WTC11 (cell line): ENCODE measurements around the gene FBXL12. TPM values are rescaled to one million over a fixed set of nuclear protein-coding genes. Genes with fewer than 3 reads are reported as not detected.

Experiments used
- ATAC-seq: fragments of 200-7000 bp; cut with Tn5 transposase; 2 replicates; pipeline ENCODE4 v1.10.0; 2021; ENCODE audit warnings: mild to moderate bottlenecking, moderate library complexity
- CTCF ChIA-PET: fragments of 300-600 bp; sonication (Branson Sonifier 250); formaldehyde crosslinking; loops from one replicate; lab custom pipeline; 2021; ENCODE audit warnings: antibody characterized with exemption; lab: Charles Lee
- POLR2A ChIA-PET: fragments of 350-600 bp; sonication (Branson Sonifier 250); formaldehyde crosslinking; loops from one replicate; lab custom pipeline; 2021; ENCODE audit warnings: antibody characterized with exemption; lab: Charles Lee
- DNase-seq: peaks from one replicate; pipeline ENCODE4 v3.0.0; 2021; ENCODE audit warnings: low spot score
- H3K27ac Mint-ChIP-seq: 2 replicates; pipeline ENCODE4 v1.8.0; 2021; ENCODE audit warnings: mixed read lengths
- H3K27me3 Mint-ChIP-seq: 2 replicates; pipeline ENCODE4 v1.8.0; 2021; ENCODE audit warnings: low read depth, mild to moderate bottlenecking, moderate library complexity, mixed read lengths
- H3K36me3 Mint-ChIP-seq: 2 replicates; pipeline ENCODE4 v1.8.0; 2021; ENCODE audit warnings: mixed read lengths
- H3K4me1 Mint-ChIP-seq: 2 replicates; pipeline ENCODE4 v1.8.0; 2022; ENCODE audit warnings: mixed read lengths
- H3K4me3 Mint-ChIP-seq: 2 replicates; pipeline ENCODE4 v1.8.0; 2021; ENCODE audit warnings: mild to moderate bottlenecking, moderate library complexity, mixed read lengths
- H3K9me3 Mint-ChIP-seq: 2 replicates; pipeline ENCODE4 v1.8.0; 2021; ENCODE audit warnings: mixed read lengths
- ARID4B ChIP-seq: sonication (generic); formaldehyde crosslinking; IDR thresholded peaks from 2 replicates; pipeline ENCODE4 v1.8.0; 2023; ENCODE audit warnings: missing genetic modification reagents, mild to moderate bottlenecking, borderline replicate concordance
- CREB1 ChIP-seq: sonication (generic); formaldehyde crosslinking; IDR thresholded peaks from 2 replicates; pipeline ENCODE4 v1.8.0; 2023; ENCODE audit warnings: mild to moderate bottlenecking, missing genetic modification reagents
- E2F5 ChIP-seq: sonication (generic); formaldehyde crosslinking; IDR thresholded peaks from 2 replicates; pipeline ENCODE4 v1.8.1; 2022; ENCODE audit warnings: mild to moderate bottlenecking, moderate library complexity, missing genetic modification reagents
- ELF4 ChIP-seq: sonication (generic); formaldehyde crosslinking; IDR thresholded peaks from 2 replicates; pipeline ENCODE4 v1.8.1; 2022; ENCODE audit warnings: low read depth, mild to moderate bottlenecking, moderate library complexity, missing genetic modification reagents
- ETV6 ChIP-seq: sonication (generic); formaldehyde crosslinking; IDR thresholded peaks from 2 replicates; pipeline ENCODE4 v1.8.1; 2022; ENCODE audit warnings: mild to moderate bottlenecking, missing genetic modification reagents
- GRHL2 ChIP-seq: fragments of 250-450 bp; sonication (Bioruptor Pico); IDR thresholded peaks from 2 replicates; pipeline ENCODE4 v1.8.0; 2022; ENCODE audit warnings: mild to moderate bottlenecking, moderate library complexity; ENCODE audit not compliant: insufficient replicate concordance, severe bottlenecking
- JUN ChIP-seq: sonication (generic); formaldehyde crosslinking; IDR thresholded peaks from 2 replicates; pipeline ENCODE4 v1.8.0; 2023; ENCODE audit warnings: mild to moderate bottlenecking, missing genetic modification reagents
- TEAD4 ChIP-seq: sonication (generic); formaldehyde crosslinking; IDR thresholded peaks from 2 replicates; pipeline ENCODE4 v1.8.0; 2022; ENCODE audit warnings: mild to moderate bottlenecking, missing genetic modification reagents
- ZBTB21 ChIP-seq: sonication (generic); formaldehyde crosslinking; IDR thresholded peaks from 2 replicates; pipeline ENCODE4 v1.8.1; 2023; ENCODE audit warnings: mild to moderate bottlenecking, missing genetic modification reagents, borderline replicate concordance
- ZNF138 ChIP-seq: sonication (generic); formaldehyde crosslinking; conservative IDR thresholded peaks from 2 replicates; pipeline ENCODE4 v1.8.1; 2022; ENCODE audit warnings: mild to moderate bottlenecking, moderate library complexity, missing genetic modification reagents
- ZNF232 ChIP-seq: sonication (generic); formaldehyde crosslinking; IDR thresholded peaks from 2 replicates; pipeline ENCODE4 v1.8.0; 2022; ENCODE audit warnings: mild to moderate bottlenecking, missing genetic modification reagents
- total RNA-seq: library from RNA; stranded (reverse); gene quantifications from 3 replicates; pipeline ENCODE4 v1.2.3, GENCODE V29; 2021
- TF ChIP-seq, protein P1 (sequence below): sonication (generic); formaldehyde crosslinking; IDR thresholded peaks from 2 replicates; pipeline ENCODE4 v1.8.1; 2023; ENCODE audit warnings: mild to moderate bottlenecking, missing genetic modification reagents, borderline replicate concordance
- TF ChIP-seq, protein P2 (sequence below): sonication (generic); formaldehyde crosslinking; IDR thresholded peaks from 2 replicates; pipeline ENCODE4 v1.8.0; 2023; ENCODE audit warnings: missing genetic modification reagents
- TF ChIP-seq, protein P3 (sequence below): sonication (generic); formaldehyde crosslinking; IDR thresholded peaks from 2 replicates; pipeline ENCODE4 v1.8.0; 2023; ENCODE audit warnings: mild to moderate bottlenecking, missing genetic modification reagents
- TF ChIP-seq, protein P4 (sequence below): sonication (generic); formaldehyde crosslinking; IDR thresholded peaks from 2 replicates; pipeline ENCODE4 v1.8.0; 2022; ENCODE audit warnings: mild to moderate bottlenecking, missing genetic modification reagents
- TF ChIP-seq, protein P5 (sequence below): sonication (generic); formaldehyde crosslinking; IDR thresholded peaks from 2 replicates; pipeline ENCODE4 v1.8.1; 2023; ENCODE audit warnings: mild to moderate bottlenecking, moderate library complexity, missing genetic modification reagents

The FBXL12 gene
- total RNA-seq, 1 experiment from 2014 or later, result 37.6 TPM

- peak; percentile 98 for ATAC-seq
- Mint-ChIP-seq H3K4me1 (no peaks in the 10 kb centered on the region), H3K27ac (peak within 1 kb of the TSS; percentile 97), H3K27me3 (no peaks in the 10 kb centered on the region), H3K4me3 (peak within 1 kb of the TSS; percentile 94), H3K9me3 (peaks cover 13% of the 10 kb centered on the region), H3K36me3 (peaks cover 20% of the 10 kb centered on the region)
- DNase-seq, result peak; percentile 96
- ChIA-PET CTCF (interaction anchor here (0.6 to 2.1 kb wide), 9 partner anchors 32 to 143 kb away, joined by 3 to 19 read pairs (median 4); partner anchors contain the start of genes PIN1 and ZNF562), POLR2A (interaction anchor here (0.5 to 1.4 kb wide), 6 partner anchors 10 to 93 kb away, joined by 3 to 7 read pairs (median 4); partner anchors contain the start of genes UBL5 and ZNF562)
- no peak for TF ChIP-seq JUN
- TF ChIP-seq TEAD4 (CRISPR knock-in tag), result 0 out of 2 replicates have a peak, but pooled peaks have one; percentile 4
- TF ChIP-seq ZBTB21 (CRISPR knock-in tag), result peak; percentile 25; the same call in 1 of the 2 replicates
- 0 out of 2 replicates have a peak, but pooled peaks have one; percentile 37 for TF ChIP-seq ZNF232 (CRISPR knock-in tag)
- no peak for TF ChIP-seq GRHL2 (CRISPR knock-in tag)
- peak; percentile 86 for TF ChIP-seq ETV6 (CRISPR knock-in tag)
- no peak for TF ChIP-seq CREB1
- TF ChIP-seq, protein P1, sequence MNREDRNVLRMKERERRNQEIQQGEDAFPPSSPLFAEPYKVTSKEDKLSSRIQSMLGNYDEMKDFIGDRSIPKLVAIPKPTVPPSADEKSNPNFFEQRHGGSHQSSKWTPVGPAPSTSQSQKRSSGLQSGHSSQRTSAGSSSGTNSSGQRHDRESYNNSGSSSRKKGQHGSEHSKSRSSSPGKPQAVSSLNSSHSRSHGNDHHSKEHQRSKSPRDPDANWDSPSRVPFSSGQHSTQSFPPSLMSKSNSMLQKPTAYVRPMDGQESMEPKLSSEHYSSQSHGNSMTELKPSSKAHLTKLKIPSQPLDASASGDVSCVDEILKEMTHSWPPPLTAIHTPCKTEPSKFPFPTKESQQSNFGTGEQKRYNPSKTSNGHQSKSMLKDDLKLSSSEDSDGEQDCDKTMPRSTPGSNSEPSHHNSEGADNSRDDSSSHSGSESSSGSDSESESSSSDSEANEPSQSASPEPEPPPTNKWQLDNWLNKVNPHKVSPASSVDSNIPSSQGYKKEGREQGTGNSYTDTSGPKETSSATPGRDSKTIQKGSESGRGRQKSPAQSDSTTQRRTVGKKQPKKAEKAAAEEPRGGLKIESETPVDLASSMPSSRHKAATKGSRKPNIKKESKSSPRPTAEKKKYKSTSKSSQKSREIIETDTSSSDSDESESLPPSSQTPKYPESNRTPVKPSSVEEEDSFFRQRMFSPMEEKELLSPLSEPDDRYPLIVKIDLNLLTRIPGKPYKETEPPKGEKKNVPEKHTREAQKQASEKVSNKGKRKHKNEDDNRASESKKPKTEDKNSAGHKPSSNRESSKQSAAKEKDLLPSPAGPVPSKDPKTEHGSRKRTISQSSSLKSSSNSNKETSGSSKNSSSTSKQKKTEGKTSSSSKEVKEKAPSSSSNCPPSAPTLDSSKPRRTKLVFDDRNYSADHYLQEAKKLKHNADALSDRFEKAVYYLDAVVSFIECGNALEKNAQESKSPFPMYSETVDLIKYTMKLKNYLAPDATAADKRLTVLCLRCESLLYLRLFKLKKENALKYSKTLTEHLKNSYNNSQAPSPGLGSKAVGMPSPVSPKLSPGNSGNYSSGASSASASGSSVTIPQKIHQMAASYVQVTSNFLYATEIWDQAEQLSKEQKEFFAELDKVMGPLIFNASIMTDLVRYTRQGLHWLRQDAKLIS (CRISPR knock-in tag), result 0 out of 2 replicates have a peak, but pooled peaks have one; percentile 50
- TF ChIP-seq, protein P2, sequence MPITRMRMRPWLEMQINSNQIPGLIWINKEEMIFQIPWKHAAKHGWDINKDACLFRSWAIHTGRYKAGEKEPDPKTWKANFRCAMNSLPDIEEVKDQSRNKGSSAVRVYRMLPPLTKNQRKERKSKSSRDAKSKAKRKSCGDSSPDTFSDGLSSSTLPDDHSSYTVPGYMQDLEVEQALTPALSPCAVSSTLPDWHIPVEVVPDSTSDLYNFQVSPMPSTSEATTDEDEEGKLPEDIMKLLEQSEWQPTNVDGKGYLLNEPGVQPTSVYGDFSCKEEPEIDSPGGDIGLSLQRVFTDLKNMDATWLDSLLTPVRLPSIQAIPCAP, result 0 out of 2 replicates have a peak, but pooled peaks have one; percentile 11
- TF ChIP-seq, protein P3, sequence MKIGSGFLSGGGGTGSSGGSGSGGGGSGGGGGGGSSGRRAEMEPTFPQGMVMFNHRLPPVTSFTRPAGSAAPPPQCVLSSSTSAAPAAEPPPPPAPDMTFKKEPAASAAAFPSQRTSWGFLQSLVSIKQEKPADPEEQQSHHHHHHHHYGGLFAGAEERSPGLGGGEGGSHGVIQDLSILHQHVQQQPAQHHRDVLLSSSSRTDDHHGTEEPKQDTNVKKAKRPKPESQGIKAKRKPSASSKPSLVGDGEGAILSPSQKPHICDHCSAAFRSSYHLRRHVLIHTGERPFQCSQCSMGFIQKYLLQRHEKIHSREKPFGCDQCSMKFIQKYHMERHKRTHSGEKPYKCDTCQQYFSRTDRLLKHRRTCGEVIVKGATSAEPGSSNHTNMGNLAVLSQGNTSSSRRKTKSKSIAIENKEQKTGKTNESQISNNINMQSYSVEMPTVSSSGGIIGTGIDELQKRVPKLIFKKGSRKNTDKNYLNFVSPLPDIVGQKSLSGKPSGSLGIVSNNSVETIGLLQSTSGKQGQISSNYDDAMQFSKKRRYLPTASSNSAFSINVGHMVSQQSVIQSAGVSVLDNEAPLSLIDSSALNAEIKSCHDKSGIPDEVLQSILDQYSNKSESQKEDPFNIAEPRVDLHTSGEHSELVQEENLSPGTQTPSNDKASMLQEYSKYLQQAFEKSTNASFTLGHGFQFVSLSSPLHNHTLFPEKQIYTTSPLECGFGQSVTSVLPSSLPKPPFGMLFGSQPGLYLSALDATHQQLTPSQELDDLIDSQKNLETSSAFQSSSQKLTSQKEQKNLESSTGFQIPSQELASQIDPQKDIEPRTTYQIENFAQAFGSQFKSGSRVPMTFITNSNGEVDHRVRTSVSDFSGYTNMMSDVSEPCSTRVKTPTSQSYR (CRISPR knock-in tag), result peak; percentile 84; the same call in 1 of the 2 replicates
- TF ChIP-seq ARID4B (CRISPR knock-in tag), result peak; percentile 35; the same call in 1 of the 2 replicates
- TF ChIP-seq ZNF138 (CRISPR knock-in tag), result peak; percentile 23; the same call in 1 of the 2 replicates
- TF ChIP-seq, protein P4, sequence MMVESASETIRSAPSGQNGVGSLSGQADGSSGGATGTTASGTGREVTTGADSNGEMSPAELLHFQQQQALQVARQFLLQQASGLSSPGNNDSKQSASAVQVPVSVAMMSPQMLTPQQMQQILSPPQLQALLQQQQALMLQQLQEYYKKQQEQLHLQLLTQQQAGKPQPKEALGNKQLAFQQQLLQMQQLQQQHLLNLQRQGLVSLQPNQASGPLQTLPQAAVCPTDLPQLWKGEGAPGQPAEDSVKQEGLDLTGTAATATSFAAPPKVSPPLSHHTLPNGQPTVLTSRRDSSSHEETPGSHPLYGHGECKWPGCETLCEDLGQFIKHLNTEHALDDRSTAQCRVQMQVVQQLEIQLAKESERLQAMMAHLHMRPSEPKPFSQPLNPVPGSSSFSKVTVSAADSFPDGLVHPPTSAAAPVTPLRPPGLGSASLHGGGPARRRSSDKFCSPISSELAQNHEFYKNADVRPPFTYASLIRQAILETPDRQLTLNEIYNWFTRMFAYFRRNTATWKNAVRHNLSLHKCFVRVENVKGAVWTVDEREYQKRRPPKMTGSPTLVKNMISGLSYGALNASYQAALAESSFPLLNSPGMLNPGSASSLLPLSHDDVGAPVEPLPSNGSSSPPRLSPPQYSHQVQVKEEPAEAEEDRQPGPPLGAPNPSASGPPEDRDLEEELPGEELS (CRISPR knock-in tag), result no peak; the same call in 1 of the 2 replicates
- TF ChIP-seq, protein P5, sequence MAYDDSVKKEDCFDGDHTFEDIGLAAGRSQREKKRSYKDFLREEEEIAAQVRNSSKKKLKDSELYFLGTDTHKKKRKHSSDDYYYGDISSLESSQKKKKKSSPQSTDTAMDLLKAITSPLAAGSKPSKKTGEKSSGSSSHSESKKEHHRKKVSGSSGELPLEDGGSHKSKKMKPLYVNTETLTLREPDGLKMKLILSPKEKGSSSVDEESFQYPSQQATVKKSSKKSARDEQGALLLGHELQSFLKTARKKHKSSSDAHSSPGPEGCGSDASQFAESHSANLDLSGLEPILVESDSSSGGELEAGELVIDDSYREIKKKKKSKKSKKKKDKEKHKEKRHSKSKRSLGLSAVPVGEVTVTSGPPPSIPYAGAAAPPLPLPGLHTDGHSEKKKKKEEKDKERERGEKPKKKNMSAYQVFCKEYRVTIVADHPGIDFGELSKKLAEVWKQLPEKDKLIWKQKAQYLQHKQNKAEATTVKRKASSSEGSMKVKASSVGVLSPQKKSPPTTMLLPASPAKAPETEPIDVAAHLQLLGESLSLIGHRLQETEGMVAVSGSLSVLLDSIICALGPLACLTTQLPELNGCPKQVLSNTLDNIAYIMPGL (CRISPR knock-in tag), result peak; percentile 73; the same call in 1 of the 2 replicates
- TF ChIP-seq ELF4 (CRISPR knock-in tag), result peak; percentile 50; the same call in 1 of the 2 replicates
- peak; percentile 75; the same call in 1 of the 2 replicates for TF ChIP-seq E2F5
These were observed 50.4 kb downstream of the FBXL12 start, which contains the start of gene ZNF846 for GRCh38 chr19:9768175-9769112. Gene ZNF846 (minus strand): TSS chr19:9768738. CDS start chr19:9764950, 3,788 bp downstream.
